OCI-LY3 (cell line): ENCODE measurements around the gene COL4A3.

Experiments
- EZH2phosphoT487 ChIP-seq: fragments of 200-600 bp; shearing (Covaris generic); IDR thresholded peaks from 2 replicates; pipeline ENCODE4 v1.6.1; 2018; ENCODE audit warnings: antibody characterized with exemption, mixed run types, low read depth
- TF ChIP-seq, protein P1 (sequence below): fragments of 200-600, 300-600 bp; sonication (generic); IDR thresholded peaks from 2 replicates; pipeline ENCODE4 v1.5.1; 2014; ENCODE audit warnings: antibody characterized with exemption, low read length, low read depth

DNA sequence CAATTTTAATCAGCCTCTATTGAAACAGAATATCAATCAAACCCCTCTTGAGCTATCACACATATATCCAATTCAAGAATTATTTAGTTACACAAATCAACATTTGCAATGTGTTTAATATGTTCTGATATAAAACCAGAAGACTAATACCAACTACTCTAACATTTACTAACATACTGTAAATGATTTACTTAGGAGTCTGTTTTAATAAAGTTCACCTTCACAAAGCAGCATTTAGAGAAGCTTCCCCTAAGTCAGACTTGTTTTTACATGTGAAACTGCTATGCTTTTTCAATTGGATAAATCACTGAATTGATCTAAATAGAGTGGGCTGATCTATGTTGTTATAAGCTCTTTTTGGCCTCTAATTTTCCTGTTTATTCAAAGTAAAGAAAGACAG lies 18.3 kb downstream of the COL4A3 start:
- TF ChIP-seq, protein P1, sequence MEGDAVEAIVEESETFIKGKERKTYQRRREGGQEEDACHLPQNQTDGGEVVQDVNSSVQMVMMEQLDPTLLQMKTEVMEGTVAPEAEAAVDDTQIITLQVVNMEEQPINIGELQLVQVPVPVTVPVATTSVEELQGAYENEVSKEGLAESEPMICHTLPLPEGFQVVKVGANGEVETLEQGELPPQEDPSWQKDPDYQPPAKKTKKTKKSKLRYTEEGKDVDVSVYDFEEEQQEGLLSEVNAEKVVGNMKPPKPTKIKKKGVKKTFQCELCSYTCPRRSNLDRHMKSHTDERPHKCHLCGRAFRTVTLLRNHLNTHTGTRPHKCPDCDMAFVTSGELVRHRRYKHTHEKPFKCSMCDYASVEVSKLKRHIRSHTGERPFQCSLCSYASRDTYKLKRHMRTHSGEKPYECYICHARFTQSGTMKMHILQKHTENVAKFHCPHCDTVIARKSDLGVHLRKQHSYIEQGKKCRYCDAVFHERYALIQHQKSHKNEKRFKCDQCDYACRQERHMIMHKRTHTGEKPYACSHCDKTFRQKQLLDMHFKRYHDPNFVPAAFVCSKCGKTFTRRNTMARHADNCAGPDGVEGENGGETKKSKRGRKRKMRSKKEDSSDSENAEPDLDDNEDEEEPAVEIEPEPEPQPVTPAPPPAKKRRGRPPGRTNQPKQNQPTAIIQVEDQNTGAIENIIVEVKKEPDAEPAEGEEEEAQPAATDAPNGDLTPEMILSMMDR: no peak
- no peak for TF ChIP-seq EZH2phosphoT487
